Left renal cortex interstitium (tissue), 4 donors: ENCODE measurements around the gene LRRC41. TPM values are rescaled to one million over a fixed set of nuclear protein-coding genes. Genes with fewer than 3 reads are reported as not detected.
A peak's percentile ranks its signal among the peaks of the same experiment; 100 is the strongest.
"Not testable (repeated sequence)": the region's sequence is repeated elsewhere in the genome, so short reads cannot be mapped to it uniquely, and the experiment has no call there.

ENCODE experiments used
- DNase-seq, 4 donors: peaks; one replicate each; pipeline ENCODE4 v3.0.0-alpha.2; 2013; ENCODE audit warnings: low read depth in 4 of 4, low spot score in 2 of 4, missing footprints in 1 of 4
- polyA plus RNA-seq, 4 donors: library from polyadenylated mRNA; unstranded; fragments of 120-200 nt; gene quantifications; one replicate each; pipeline ENCODE4 v1.2.1, GENCODE V29; 2013; ENCODE audit not compliant: insufficient read length in 4 of 4

Gene LRRC41
- polyA plus RNA-seq, 4 donors = 75.6 to 99.0 (median 91.7) TPM

GRCh38 chr1:46246548-46247435, 56.6 kb downstream of the LRRC41 start:
- peak in 1 of 4 donors; percentile 68 for DNase-seq

GRCh38 chr1:46246136-46246535, 57.3 kb downstream of the LRRC41 start:
- DNase-seq = not testable (repeated sequence)

- no peak for DNase-seq
Measured at GRCh38 chr1:46244656-46245371, 58.6 kb downstream of the LRRC41 start.

GRCh38 chr1:46243831-46244230, 59.6 kb downstream of the LRRC41 start:
- DNase-seq = not testable (repeated sequence)

GRCh38 chr1:46242918-46243317, 60.5 kb downstream of the LRRC41 start:
- DNase-seq = no peak

GRCh38 chr1:46241733-46242132, 61.7 kb downstream of the LRRC41 start:
- not testable (repeated sequence) for DNase-seq

GRCh38 chr1:46238865-46239264, 64.6 kb downstream of the LRRC41 start:
- not testable (repeated sequence) for DNase-seq

GRCh38 chr1:46236882-46237281, 66.5 kb downstream of the LRRC41 start:
- no peak for DNase-seq

- DNase-seq = not testable (repeated sequence)
Measured at GRCh38 chr1:46231231-46231630, 72.2 kb downstream of the LRRC41 start.

Other genes starting within 250 kb of the LRRC41 start
- 10 to 100 TPM; 24.6 to 32.8 (median 27.4) TPM for gene PIK3R3, start 171.0 kb downstream of the LRRC41 start, polyA plus RNA-seq
- 10 to 100 TPM; 65.6 to 99.6 (median 80.7) TPM for gene TSPAN1, start 128.5 kb downstream of the LRRC41 start, polyA plus RNA-seq
- not detected for gene P3R3URF, start 127.1 kb downstream of the LRRC41 start, polyA plus RNA-seq
- 10 to 100 TPM; 70.0 to 94.5 (median 84.7) TPM for gene POMGNT1, start 105.2 kb downstream of the LRRC41 start, polyA plus RNA-seq
- gene LURAP1, start 100.3 kb downstream of the LRRC41 start, polyA plus RNA-seq = 1 to 10 TPM; 3.1 to 6.5 (median 4.2) TPM
- gene RAD54L, start 55.9 kb downstream of the LRRC41 start, polyA plus RNA-seq = 10 to 100 TPM; 10.8 to 16.3 (median 13.4) TPM
- 100 to 1,000 TPM; 354 to 478 (median 418) TPM for gene UQCRH, start 82 bp upstream of the LRRC41 start, polyA plus RNA-seq
- 10 to 100 TPM; 23.8 to 30.7 (median 27.4) TPM for gene NSUN4, start 37.2 kb upstream of the LRRC41 start, polyA plus RNA-seq
- gene FAAH, start 90.7 kb upstream of the LRRC41 start, polyA plus RNA-seq = 10 to 100 TPM; 16.9 to 31.8 (median 26.7) TPM
- gene DMBX1, start 186.2 kb upstream of the LRRC41 start, polyA plus RNA-seq = under 1 TPM in 1 of 4 donors, not detected in 3; 0.09 TPM
- gene KNCN, start 248.0 kb upstream of the LRRC41 start, polyA plus RNA-seq = not detected